GM18520 (cell line): ENCODE measurements around the gene ADAMTSL1.
"Not testable (repeated sequence)": the region's sequence is repeated elsewhere in the genome, so short reads cannot be mapped to it uniquely, and the experiment has no call there.

ENCODE experiments used
- ATAC-seq: cut with Tn5 transposase; IDR thresholded peaks from one replicate; pipeline ENCODE4 v1.9.1; 2021; ENCODE audit not compliant: unreplicated experiment

The ADAMTSL1 gene

DNA sequence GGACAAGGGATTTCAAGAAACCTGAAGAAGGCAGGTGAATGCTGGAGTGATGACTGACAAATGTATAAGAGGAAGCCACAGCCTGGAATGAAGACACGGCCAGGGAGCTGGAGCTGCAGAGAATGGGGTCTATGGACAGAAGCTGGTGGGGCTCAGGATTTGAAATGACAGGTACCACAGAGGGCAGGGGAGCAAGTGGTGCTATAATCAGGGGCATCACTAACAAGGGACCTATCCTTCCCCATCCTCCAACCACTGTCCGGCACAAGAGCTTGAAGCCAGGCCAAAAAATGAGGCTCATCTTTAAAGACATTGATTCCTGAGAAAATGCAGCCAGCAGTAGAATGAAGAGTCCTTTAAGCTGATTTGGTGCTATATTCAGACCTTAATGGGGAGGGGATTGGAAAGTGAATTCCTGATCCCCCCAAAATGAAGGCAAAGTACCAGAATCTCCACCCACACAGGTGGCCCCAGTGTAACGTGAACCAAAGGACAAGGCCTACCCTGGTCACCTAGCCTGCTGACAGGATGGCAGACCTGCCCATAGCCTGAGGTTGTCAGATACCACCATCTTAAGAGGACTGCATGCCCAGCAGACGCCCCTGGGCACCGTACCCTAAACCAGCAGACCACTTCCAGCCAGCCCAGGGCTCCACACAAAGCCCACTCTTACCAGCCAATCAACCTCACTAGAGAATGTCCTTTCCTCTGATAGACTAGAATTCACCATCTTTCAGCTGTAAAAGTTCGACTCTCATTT, 449.9 kb downstream of the ADAMTSL1 start:
- no peak for ATAC-seq

DNA sequence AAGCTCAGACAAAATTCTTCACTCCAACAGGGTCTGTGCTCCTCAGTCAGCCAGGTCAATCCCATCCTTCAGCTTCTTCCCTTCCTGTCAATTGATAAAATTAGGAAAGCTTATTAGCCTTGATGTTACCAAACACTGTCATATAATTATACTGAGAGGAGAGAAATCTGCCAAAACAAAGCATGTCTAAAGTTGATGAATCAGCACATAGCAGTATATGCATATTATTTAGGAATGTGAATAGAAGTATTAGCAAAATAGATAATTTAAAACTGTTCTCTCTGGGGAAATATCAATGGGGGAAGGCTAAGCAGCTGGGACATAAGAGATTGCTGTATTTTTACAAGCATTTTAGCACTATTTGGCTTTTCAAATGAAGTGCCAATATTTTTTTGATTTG, 451.9 kb downstream of the ADAMTSL1 start:
- no peak for ATAC-seq

DNA sequence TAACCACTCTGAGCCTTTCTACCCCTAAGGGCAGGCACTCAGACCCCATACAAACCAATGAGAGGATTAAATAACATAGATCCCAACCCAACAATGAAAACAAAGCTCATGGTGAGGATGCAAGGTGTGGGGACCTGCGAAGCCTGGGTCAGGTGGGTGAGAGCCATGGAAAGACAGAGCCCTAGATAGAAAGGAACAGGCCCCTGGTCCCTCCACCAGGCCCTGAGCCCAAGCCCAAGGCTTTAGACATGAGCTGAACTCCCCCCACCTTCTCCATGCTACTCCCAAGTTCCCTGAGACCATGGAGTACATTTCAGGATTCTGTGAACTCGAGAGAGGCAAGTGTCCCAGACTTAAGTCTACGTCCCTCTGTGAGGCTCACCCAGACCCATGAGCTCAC, 452.6 kb downstream of the ADAMTSL1 start:
- no peak for ATAC-seq

DNA sequence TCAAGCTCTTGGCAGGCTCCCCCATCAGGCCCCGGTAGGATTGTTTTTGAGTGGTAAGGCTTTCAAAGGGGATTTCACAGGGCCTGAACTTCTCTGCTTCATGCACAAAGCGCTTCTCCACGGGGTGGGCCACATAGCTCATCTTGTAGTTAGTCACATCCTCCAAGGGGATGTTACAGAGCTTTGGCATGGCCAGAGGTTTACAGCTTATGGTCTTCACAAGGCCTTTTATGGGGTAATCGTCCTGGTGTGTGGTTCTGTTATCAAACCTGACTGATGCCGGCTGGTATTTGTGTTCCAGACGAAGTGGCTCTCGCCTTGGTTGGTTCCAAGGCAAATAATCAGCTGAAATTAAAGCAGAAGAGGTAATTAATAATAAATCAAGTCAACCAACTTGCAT, 454.8 kb downstream of the ADAMTSL1 start:
- no peak for ATAC-seq

DNA sequence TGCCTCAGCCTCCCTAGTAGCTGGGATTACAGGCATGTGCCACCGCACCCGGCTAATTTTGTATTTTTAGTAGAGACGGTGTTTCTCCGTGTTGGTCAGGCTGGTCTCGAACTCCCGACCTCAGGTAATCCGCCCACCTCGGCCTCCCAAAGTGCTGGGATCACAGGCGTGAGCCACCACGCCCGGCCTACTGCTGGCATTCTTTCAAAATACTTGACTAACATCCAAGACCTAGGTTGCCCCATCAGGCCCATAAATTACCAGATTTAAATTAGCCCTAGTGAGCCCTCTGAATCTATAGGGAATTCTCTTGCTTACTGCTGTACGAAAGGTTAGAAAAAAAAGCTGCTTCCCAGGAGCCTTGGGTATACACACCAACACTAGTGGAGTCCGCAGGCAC, 456.7 kb downstream of the ADAMTSL1 start:
- not testable (repeated sequence) for ATAC-seq

DNA sequence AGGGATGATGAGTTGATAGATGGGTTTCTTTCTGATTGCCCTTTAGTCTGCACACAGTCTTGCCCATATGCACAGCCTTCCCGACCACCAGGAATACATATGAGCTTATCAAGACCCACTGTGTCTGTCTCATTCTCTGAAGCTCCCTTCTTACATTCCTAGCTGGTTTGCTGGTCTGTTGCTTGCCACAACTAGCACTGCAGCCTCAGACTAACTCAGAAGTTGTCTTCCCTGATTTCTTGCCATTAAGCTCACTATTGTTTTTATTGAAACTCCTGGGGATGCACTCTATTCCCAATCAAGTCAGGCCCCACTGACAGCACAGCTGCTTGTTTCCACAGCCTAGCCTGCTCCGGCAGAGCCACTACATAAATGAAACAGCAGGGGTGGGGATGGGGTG, 461.6 kb downstream of the ADAMTSL1 start:
- ATAC-seq: no peak

DNA sequence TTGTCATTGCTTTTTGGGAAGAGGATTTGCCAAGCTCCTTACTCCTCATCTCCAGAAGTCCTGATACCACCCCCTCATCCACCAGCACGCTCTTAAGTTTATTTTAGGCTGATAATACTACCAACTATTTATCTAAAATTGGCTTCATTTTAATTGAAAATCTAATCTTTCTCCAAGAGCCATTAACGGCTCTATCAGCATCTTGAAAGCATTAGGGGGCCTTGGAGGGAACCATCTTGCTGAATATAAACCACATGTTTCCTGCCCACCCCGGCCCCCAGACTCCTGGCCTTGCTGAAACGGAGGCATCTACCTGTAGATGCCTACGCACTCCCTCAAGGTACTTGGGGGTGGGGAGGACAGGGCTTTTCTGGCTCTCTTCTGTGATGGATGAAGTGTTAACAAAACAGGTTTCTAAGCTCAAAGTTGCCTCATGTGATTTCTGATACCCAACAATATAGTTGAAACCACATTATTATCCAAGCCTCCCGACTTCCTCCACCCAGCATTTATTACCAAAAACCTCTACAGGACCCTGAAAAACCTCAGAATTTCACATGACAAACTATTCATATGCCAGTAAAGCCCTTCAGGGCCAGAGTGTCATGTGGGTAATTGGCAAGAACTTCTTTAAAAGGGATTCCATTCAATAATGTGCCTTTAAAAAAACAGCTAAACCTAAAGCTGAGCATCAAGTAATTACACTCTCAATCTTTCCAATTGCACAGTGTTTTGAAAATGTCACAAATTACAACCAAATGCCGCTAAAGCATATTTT, 462.3 kb downstream of the ADAMTSL1 start:
- ATAC-seq: no peak

DNA sequence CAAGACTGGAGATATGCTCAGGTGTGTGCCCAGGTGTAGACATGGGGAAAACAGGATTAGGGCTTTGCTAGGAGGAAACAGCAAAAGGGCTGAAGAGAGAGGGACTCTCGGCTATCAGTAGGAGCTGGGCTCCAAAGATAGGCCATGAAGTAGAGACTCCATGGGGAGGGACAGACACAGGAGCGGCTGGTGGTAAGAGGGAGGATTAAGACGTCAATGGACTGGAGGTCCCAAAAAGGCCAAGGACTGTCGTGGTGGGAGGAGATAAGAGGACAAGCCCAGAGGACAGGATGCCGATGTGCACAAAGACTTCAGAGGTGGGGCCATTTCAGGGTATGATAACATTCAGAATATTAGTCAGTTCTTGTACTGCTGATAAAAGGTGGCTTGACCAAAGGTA, 466.0 kb downstream of the ADAMTSL1 start:
- ATAC-seq: no peak

DNA sequence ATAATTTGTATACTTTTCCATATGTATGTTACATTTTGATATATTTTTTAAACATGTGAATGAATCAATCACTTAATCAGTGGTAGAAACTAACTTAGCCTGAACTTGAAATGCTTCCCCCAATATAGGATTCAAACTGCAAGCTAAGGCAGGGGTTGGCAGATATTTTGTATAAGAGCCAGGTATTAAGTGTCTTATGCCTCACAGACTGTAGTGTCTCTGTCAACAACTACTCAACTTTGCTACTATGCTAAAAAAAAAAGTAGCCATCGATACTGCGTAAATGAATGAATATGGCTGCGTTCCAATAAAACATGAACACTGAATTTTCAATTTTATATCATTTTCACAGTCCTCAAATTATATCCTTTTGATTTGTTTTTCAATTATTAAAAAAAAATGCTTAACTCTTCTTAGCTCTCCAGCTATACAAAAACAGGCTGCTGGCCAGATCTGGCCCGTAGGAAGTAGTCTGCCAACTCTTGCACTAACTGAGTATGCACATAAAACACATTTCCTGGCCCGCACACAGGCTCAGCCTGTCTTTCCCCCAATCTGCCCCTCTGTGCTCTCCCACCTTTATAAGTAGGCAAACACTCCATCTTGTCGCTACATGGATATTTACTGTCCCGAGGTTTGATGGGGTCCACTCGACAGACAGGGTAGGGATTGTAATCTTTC, 467.2 kb downstream of the ADAMTSL1 start:
- no peak for ATAC-seq

DNA sequence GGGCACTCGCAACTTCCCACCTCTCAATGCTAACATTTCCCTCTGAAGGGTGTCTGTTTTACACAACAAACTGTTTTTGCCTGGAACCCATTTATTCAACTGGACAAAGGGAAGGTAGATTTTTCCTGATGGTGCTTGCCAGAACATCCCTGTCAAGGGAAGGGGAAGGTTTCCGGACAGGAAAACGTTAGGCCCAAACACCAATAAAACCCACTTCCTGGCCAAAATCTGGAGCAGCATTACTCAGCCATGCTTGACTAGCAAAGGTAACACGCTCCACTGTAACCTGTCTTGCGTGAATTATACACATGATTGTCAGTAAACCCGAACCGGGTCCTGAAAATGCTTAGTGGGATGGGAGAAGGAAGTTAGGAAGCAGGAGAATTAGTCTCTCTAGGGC, 468.8 kb downstream of the ADAMTSL1 start:
- no peak for ATAC-seq

DNA sequence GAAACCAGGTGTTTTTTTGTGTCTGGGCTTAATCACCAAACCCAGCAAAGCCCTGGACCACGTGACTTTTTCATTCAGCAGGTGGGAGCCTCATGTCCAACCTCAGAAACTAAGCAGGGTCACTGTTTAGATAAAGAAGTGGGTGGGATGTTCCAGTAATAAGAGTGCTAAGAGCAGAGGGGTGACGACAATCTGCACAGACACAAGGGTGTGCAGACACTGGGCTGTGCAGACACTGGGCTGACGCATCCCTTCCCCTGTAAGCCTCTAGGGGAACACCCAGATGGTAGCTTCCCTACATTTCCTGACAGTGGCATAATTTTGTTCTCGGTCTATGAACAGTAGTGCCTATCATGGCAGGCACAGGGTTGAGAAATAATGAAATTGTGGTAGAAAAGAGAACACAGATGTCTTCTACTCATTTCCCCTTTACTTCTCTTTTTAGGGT, 474.0 kb downstream of the ADAMTSL1 start:
- peak; percentile 48 for ATAC-seq

DNA sequence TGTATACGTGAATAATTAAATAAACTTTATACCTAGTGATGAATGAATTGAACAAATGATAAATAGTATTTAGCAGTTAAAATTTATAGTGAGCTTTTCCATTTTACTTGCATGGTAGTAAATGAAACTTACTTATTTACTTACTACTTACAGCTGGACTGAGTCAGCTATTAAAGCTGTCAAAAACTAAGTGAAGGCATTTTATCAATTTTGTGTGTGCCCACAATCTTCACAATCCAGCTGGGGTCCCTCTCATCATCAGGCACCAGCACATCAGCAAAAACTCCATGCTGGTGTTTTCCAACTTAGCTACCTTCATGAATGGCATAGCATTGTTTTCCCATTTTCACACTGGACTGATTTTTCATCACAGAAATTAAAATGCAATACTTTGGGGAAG, 478.0 kb downstream of the ADAMTSL1 start:
- ATAC-seq: no peak

DNA sequence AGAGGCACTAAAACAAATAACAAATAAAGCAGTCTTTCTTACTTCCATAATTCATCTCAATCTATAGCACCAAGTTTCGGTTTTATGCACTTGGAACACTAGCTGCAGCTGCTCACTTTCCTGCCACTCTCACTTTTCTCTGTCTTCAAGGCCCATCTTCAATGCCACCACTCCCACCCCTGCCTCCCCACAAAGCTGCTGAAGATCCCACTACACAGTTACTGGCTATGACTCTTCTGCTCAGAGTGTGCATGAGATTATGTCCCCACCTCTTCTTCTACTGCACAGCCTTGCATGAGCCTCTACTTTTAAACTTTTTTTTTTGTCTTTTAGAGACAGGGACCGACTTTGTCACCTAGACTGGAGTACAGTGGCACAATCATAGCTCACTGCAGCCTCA, 481.7 kb downstream of the ADAMTSL1 start:
- ATAC-seq: no peak
